Measurements from ENCODE around the gene ST7. TPM values are rescaled to one million over a fixed set of nuclear protein-coding genes. Genes with fewer than 3 reads are reported as not detected.

The ST7 gene
- total RNA-seq, 1 experiment from 2014 or later: 19.6 TPM

GRCh38 chr7:117012696-117013095 lies 59.4 kb downstream of the ST7 start:
- Histone ChIP-seq H3K9me3 (ENCODE audit: control insufficient read depth, insufficient read depth, low read depth, low read length) (no peaks in the 10 kb centered on the region), H3K27ac (ENCODE audit: low read length) (no peak overlapping the region; the same call in 1 of the 2 replicates), H3K27me3 (ENCODE audit: control insufficient read depth, insufficient read depth, low read length) (no peaks in the 10 kb centered on the region), H3K36me3 (ENCODE audit: control insufficient read depth, insufficient read depth, low read length) (no peaks in the 10 kb centered on the region), H3K4me1 (ENCODE audit: control insufficient read depth, insufficient read depth, low read length) (peaks cover 19% of the 10 kb centered on the region), H3K4me3 (ENCODE audit: low read depth in 2 of 2, low read length in 2 of 2) (no peak overlapping the region)
- BruUV-seq (replicated peaks): no TSS peak
- POLR2A ChIA-PET: no interaction called here
- TF ChIP-seq, protein P1, sequence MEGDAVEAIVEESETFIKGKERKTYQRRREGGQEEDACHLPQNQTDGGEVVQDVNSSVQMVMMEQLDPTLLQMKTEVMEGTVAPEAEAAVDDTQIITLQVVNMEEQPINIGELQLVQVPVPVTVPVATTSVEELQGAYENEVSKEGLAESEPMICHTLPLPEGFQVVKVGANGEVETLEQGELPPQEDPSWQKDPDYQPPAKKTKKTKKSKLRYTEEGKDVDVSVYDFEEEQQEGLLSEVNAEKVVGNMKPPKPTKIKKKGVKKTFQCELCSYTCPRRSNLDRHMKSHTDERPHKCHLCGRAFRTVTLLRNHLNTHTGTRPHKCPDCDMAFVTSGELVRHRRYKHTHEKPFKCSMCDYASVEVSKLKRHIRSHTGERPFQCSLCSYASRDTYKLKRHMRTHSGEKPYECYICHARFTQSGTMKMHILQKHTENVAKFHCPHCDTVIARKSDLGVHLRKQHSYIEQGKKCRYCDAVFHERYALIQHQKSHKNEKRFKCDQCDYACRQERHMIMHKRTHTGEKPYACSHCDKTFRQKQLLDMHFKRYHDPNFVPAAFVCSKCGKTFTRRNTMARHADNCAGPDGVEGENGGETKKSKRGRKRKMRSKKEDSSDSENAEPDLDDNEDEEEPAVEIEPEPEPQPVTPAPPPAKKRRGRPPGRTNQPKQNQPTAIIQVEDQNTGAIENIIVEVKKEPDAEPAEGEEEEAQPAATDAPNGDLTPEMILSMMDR (IDR thresholded peaks at IDR 0.05): peak; percentile 49; the same call in 1 of the 2 replicates
- no peak for TF ChIP-seq POLR2AphosphoS5 (IDR thresholded peaks at IDR 0.05; ENCODE audit: low read depth, low read length)
- DNase-seq (ENCODE audit: low read depth, low spot score) (peak; percentile 41), ATAC-seq (peak; percentile 74)
- in situ Hi-C loops (cut with HindIII; ENCODE audit: low pct_unique_long_range_greater_than_20kb, low sequenced_read_pairs): no loop called here
- CTCF ChIA-PET: interaction anchor here (1.7 kb wide), 1 partner anchor 25 kb away, joined by 4 read pairs; no protein-coding TSS in a partner anchor
- intact Hi-C loops (cut with micrococcal nuclease; ENCODE audit: unreplicated experiment): loop anchor here (5.0 kb wide), 1 partner anchor 60 kb away; the partner anchor contains the start of gene ST7

GRCh38 chr7:117014099-117014656 lies 60.9 kb downstream of the ST7 start:
- CTCF ChIA-PET: interaction anchor here (1.7 kb wide), 1 partner anchor 26 kb away, joined by 4 read pairs; no protein-coding TSS in a partner anchor
- intact Hi-C loops (cut with micrococcal nuclease; ENCODE audit: unreplicated experiment) (loop anchor here (5.0 kb wide), 1 partner anchor 62 kb away; the partner anchor contains the start of gene ST7), in situ Hi-C loops (cut with HindIII; ENCODE audit: low pct_unique_long_range_greater_than_20kb, low sequenced_read_pairs) (no loop called here)
- TF ChIP-seq, protein P1 (IDR thresholded peaks at IDR 0.05): no peak
- TF ChIP-seq SIN3A (IDR thresholded peaks at IDR 0.05; ENCODE audit: borderline replicate concordance, insufficient read depth, low read depth, low read length) (no peak), POLR2AphosphoS5 (IDR thresholded peaks at IDR 0.05; ENCODE audit: low read depth, low read length) (no peak), TCF7L2 (IDR thresholded peaks at IDR 0.05; ENCODE audit: low read depth, low read length) (no peak)
- TF ChIP-seq, protein P2, sequence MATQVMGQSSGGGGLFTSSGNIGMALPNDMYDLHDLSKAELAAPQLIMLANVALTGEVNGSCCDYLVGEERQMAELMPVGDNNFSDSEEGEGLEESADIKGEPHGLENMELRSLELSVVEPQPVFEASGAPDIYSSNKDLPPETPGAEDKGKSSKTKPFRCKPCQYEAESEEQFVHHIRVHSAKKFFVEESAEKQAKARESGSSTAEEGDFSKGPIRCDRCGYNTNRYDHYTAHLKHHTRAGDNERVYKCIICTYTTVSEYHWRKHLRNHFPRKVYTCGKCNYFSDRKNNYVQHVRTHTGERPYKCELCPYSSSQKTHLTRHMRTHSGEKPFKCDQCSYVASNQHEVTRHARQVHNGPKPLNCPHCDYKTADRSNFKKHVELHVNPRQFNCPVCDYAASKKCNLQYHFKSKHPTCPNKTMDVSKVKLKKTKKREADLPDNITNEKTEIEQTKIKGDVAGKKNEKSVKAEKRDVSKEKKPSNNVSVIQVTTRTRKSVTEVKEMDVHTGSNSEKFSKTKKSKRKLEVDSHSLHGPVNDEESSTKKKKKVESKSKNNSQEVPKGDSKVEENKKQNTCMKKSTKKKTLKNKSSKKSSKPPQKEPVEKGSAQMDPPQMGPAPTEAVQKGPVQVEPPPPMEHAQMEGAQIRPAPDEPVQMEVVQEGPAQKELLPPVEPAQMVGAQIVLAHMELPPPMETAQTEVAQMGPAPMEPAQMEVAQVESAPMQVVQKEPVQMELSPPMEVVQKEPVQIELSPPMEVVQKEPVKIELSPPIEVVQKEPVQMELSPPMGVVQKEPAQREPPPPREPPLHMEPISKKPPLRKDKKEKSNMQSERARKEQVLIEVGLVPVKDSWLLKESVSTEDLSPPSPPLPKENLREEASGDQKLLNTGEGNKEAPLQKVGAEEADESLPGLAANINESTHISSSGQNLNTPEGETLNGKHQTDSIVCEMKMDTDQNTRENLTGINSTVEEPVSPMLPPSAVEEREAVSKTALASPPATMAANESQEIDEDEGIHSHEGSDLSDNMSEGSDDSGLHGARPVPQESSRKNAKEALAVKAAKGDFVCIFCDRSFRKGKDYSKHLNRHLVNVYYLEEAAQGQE (IDR thresholded peaks at IDR 0.05; ENCODE audit: insufficient read depth in 1 of 2, low read depth in 2 of 2, low read length in 1 of 2): no peak
- no peak overlapping the region; a peak in 1 of 4 replicates for H3K4me3 ChIP-seq (ENCODE audit: low read depth in 2 of 2, low read length in 2 of 2)
- no peaks in the 10 kb centered on the region for H3K27me3 ChIP-seq (ENCODE audit: control insufficient read depth, insufficient read depth, low read length)
- H3K27ac ChIP-seq (ENCODE audit: low read length): peak overlapping the region; percentile 82; the same call in 1 of the 2 replicates
- POLR2A ChIA-PET: no interaction called here
- H3K9me3 ChIP-seq (ENCODE audit: control insufficient read depth, insufficient read depth, low read depth, low read length): no peaks in the 10 kb centered on the region
- BruUV-seq (replicated peaks): no TSS peak
- no peaks in the 10 kb centered on the region for H3K36me3 ChIP-seq (ENCODE audit: control insufficient read depth, insufficient read depth, low read length)
- DNase-seq (ENCODE audit: low read depth, low spot score) (no peak), ATAC-seq (no peak)
- H3K4me1 ChIP-seq (ENCODE audit: control insufficient read depth, insufficient read depth, low read length): peaks cover 23% of the 10 kb centered on the region

Measured in Panc1 (cell line).